ENCODE measurements around the gene CTNNA3. TPM values are rescaled to one million over a fixed set of nuclear protein-coding genes. Genes with fewer than 3 reads are reported as not detected.

The CTNNA3 gene
- total RNA-seq, 1 experiment from 2014 or later, result 0.20 TPM

DNA sequence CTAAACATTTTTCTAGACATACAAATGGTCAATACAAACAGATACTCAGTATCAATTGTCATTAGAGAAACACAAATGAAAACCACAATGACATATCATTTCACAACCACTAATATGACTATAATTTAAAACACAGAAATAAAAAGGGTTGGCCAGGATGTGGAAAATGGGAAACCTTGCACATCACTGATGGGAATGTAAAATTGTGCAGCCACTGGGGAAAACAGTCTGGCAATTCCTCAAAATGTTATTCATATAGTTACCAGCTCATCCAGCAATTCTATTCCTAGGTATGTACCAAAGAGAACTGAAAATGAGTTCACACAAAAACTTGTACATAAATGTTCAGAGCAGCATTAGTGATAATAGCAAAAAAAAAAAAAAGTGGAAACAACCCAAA is 876.3 kb downstream of the CTNNA3 start:
- no TSS peak for BruUV-seq (replicated peaks)
- H3K36me3 ChIP-seq (ENCODE audit: control insufficient read depth, insufficient read depth, low read length), result no peaks in the 10 kb centered on the region
- no peak overlapping the region for H3K4me3 ChIP-seq (ENCODE audit: low read depth, low read length)
- no peak for DNase-seq
- no peaks in the 10 kb centered on the region for H3K4me1 ChIP-seq
- H3K27me3 Mint-ChIP-seq (ENCODE audit: insufficient read depth, unreplicated experiment), result peaks cover 3% of the 10 kb centered on the region
- no peak overlapping the region for H3K4me3 Mint-ChIP-seq (ENCODE audit: unreplicated experiment)
- no peaks in the 10 kb centered on the region for H3K27me3 ChIP-seq (replicated peaks; ENCODE audit: control insufficient read depth, insufficient read depth, low read length)
- TF ChIP-seq, protein P1, sequence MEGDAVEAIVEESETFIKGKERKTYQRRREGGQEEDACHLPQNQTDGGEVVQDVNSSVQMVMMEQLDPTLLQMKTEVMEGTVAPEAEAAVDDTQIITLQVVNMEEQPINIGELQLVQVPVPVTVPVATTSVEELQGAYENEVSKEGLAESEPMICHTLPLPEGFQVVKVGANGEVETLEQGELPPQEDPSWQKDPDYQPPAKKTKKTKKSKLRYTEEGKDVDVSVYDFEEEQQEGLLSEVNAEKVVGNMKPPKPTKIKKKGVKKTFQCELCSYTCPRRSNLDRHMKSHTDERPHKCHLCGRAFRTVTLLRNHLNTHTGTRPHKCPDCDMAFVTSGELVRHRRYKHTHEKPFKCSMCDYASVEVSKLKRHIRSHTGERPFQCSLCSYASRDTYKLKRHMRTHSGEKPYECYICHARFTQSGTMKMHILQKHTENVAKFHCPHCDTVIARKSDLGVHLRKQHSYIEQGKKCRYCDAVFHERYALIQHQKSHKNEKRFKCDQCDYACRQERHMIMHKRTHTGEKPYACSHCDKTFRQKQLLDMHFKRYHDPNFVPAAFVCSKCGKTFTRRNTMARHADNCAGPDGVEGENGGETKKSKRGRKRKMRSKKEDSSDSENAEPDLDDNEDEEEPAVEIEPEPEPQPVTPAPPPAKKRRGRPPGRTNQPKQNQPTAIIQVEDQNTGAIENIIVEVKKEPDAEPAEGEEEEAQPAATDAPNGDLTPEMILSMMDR (IDR thresholded peaks at IDR 0.05; ENCODE audit: insufficient read depth in 1 of 2, low read depth in 1 of 2, low read length in 1 of 2, severe bottlenecking in 1 of 2, unreplicated experiment in 1 of 2), result no peak
- no peaks in the 10 kb centered on the region for H3K36me3 Mint-ChIP-seq (ENCODE audit: insufficient read depth, unreplicated experiment)
- H3K4me1 Mint-ChIP-seq (ENCODE audit: low read depth, unreplicated experiment), result no peaks in the 10 kb centered on the region
- CTCF ChIA-PET, result no interaction called here
- H3K9me3 Mint-ChIP-seq (ENCODE audit: unreplicated experiment), result no peaks in the 10 kb centered on the region
- no peak overlapping the region for H3K27ac Mint-ChIP-seq (ENCODE audit: unreplicated experiment)
- intact Hi-C loops (cut with micrococcal nuclease; ENCODE audit: unreplicated experiment), result no loop called here
- POLR2A ChIA-PET, result no interaction called here
- H3K9me3 ChIP-seq, result no peaks in the 10 kb centered on the region

DNA sequence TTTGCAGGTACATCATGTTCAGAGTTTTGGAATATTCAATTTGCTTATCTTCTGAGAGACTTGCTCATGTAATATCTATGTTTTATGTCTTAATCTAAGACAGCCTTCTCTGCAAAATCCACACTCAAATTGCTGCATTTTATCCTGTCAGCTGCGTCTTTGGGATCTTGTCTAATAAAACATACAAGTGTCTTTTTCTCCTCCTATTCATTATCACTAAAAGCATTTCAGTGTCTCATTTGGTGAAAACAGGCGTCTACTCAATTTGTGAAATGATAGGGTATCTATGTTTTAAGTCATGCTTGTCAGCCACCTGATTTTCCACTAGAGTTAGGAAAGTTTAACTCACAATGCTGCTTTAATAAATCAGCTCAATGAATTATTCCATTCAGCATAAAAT is 882.9 kb downstream of the CTNNA3 start:
- Mint-ChIP-seq H3K4me3 (ENCODE audit: unreplicated experiment) (no peak overlapping the region), H3K27ac (ENCODE audit: unreplicated experiment) (no peak overlapping the region), H3K36me3 (ENCODE audit: insufficient read depth, unreplicated experiment) (no peaks in the 10 kb centered on the region), H3K9me3 (ENCODE audit: unreplicated experiment) (no peaks in the 10 kb centered on the region), H3K27me3 (ENCODE audit: insufficient read depth, unreplicated experiment) (peaks cover 14% of the 10 kb centered on the region), H3K4me1 (ENCODE audit: low read depth, unreplicated experiment) (no peaks in the 10 kb centered on the region)
- CTCF ChIA-PET, result no interaction called here
- intact Hi-C loops (cut with micrococcal nuclease; ENCODE audit: unreplicated experiment), result no loop called here
- no peaks in the 10 kb centered on the region for H3K27me3 ChIP-seq (replicated peaks; ENCODE audit: control insufficient read depth, insufficient read depth, low read length)
- H3K4me1 ChIP-seq, result no peaks in the 10 kb centered on the region
- no peak for DNase-seq
- no peaks in the 10 kb centered on the region for H3K9me3 ChIP-seq
- POLR2A ChIA-PET, result no interaction called here
- TF ChIP-seq, protein P1 (IDR thresholded peaks at IDR 0.05; ENCODE audit: insufficient read depth in 1 of 2, low read depth in 1 of 2, low read length in 1 of 2, severe bottlenecking in 1 of 2, unreplicated experiment in 1 of 2), result no peak
- H3K36me3 ChIP-seq (ENCODE audit: control insufficient read depth, insufficient read depth, low read length), result no peaks in the 10 kb centered on the region
- H3K4me3 ChIP-seq (ENCODE audit: low read depth, low read length), result no peak overlapping the region
- no TSS peak for BruUV-seq (replicated peaks)

DNA sequence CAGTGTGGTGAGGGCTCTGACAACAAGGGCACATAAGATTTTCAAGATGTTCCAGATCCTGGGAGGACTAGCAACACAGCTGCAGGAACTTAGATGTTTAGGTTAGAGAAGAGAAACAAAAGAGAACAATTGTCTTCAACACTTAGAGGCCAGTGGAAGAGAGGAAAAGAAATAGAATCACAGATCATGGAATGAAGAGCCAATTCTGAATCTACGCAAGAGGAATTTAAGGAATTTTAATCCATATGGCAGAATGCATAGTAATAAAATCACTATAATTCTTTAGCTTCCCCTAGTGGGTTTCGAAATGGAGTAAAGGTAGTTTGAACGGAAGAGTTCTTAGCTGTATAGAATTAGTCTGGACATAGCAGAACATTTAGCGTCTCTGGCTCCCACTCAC is 884.8 kb downstream of the CTNNA3 start:
- no peak overlapping the region for H3K4me3 Mint-ChIP-seq (ENCODE audit: unreplicated experiment)
- TF ChIP-seq, protein P1 (IDR thresholded peaks at IDR 0.05; ENCODE audit: insufficient read depth in 1 of 2, low read depth in 1 of 2, low read length in 1 of 2, severe bottlenecking in 1 of 2, unreplicated experiment in 1 of 2), result no peak
- Histone ChIP-seq H3K36me3 (ENCODE audit: control insufficient read depth, insufficient read depth, low read length) (no peaks in the 10 kb centered on the region), H3K4me3 (ENCODE audit: low read depth, low read length) (no peak overlapping the region), H3K27me3 (replicated peaks; ENCODE audit: control insufficient read depth, insufficient read depth, low read length) (no peaks in the 10 kb centered on the region), H3K9me3 (no peaks in the 10 kb centered on the region), H3K4me1 (no peaks in the 10 kb centered on the region)
- H3K4me1 Mint-ChIP-seq (ENCODE audit: low read depth, unreplicated experiment), result no peaks in the 10 kb centered on the region
- no TSS peak for BruUV-seq (replicated peaks)
- H3K36me3 Mint-ChIP-seq (ENCODE audit: insufficient read depth, unreplicated experiment), result no peaks in the 10 kb centered on the region
- CTCF ChIA-PET, result no interaction called here
- peaks cover 11% of the 10 kb centered on the region for H3K27me3 Mint-ChIP-seq (ENCODE audit: insufficient read depth, unreplicated experiment)
- DNase-seq, result no peak
- POLR2A ChIA-PET, result no interaction called here
- intact Hi-C loops (cut with micrococcal nuclease; ENCODE audit: unreplicated experiment), result no loop called here
- no peaks in the 10 kb centered on the region for H3K9me3 Mint-ChIP-seq (ENCODE audit: unreplicated experiment)
- no peak overlapping the region for H3K27ac Mint-ChIP-seq (ENCODE audit: unreplicated experiment)

Data from Caco-2 (cell line).